Suprapubic skin (tissue), 4 donors: ENCODE measurements around the gene BMERB1.

Experiments used
- EP300 ChIP-seq: sonication (generic); formaldehyde crosslinking; IDR thresholded peaks from one replicate; pipeline ENCODE4 v1.6.1; 2017; ENCODE audit warnings: antibody characterized with exemption
- POLR2A ChIP-seq, 2 donors: fragments of 450-650 bp; IDR thresholded peaks; one replicate each; pipeline ENCODE4 v1.6.1; 2017; ENCODE audit warnings: antibody characterized with exemption in 2 of 2, mild to moderate bottlenecking in 2 of 2, moderate library complexity in 2 of 2
- POLR2AphosphoS5 ChIP-seq, 3 donors: sonication (generic); formaldehyde crosslinking; IDR thresholded peaks; one replicate each; pipeline ENCODE4 v1.6.1; 2017; ENCODE audit warnings: antibody characterized with exemption in 3 of 3
- TF ChIP-seq, protein P1 (sequence below), 2 donors: fragments of 200-600 bp in 1 of 2; fragments of 450-650 bp in 1 of 2; sonication (generic) in 1 of 2; IDR thresholded peaks; one replicate each; pipeline ENCODE4 v1.5.1; 2016 to 2019; ENCODE audit warnings: antibody characterized with exemption in 2 of 2, mild to moderate bottlenecking in 1 of 2, moderate library complexity in 1 of 2

- no peak for TF ChIP-seq POLR2AphosphoS5 (IDR thresholded peaks at IDR 0.05)
- TF ChIP-seq, protein P1, sequence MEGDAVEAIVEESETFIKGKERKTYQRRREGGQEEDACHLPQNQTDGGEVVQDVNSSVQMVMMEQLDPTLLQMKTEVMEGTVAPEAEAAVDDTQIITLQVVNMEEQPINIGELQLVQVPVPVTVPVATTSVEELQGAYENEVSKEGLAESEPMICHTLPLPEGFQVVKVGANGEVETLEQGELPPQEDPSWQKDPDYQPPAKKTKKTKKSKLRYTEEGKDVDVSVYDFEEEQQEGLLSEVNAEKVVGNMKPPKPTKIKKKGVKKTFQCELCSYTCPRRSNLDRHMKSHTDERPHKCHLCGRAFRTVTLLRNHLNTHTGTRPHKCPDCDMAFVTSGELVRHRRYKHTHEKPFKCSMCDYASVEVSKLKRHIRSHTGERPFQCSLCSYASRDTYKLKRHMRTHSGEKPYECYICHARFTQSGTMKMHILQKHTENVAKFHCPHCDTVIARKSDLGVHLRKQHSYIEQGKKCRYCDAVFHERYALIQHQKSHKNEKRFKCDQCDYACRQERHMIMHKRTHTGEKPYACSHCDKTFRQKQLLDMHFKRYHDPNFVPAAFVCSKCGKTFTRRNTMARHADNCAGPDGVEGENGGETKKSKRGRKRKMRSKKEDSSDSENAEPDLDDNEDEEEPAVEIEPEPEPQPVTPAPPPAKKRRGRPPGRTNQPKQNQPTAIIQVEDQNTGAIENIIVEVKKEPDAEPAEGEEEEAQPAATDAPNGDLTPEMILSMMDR (IDR thresholded peaks at IDR 0.05): no peak
- no peak for TF ChIP-seq POLR2A (IDR thresholded peaks at IDR 0.05)
- TF ChIP-seq EP300: no peak
These were observed 64.2 kb downstream of the BMERB1 start for GRCh38 chr16:15498427-15499175.
